Endometrial microvascular endothelial cells (primary cell): ENCODE data around the gene OAF. TPM values are rescaled to one million over a fixed set of nuclear protein-coding genes. Genes with fewer than 3 reads are reported as not detected.

Source experiments
- in situ Hi-C: cut with HindIII; loops from 2 replicates; pipeline ENCODE4 v1.10.0; 2017; ENCODE audit warnings: low sequenced_read_pairs, low pct_unique_long_range_greater_than_20kb; ENCODE audit errors: inconsistent ontology term
- total RNA-seq: library from RNA; depleted of rRNA; stranded (reverse); fragments of >200 nt; gene quantifications from one replicate; pipeline ENCODE4 v1.2.3, GENCODE V29; 2015; ENCODE audit errors: inconsistent ontology term

OAF gene
- total RNA-seq, 1 donor from 2014 or later = 51.8 TPM

- in situ Hi-C loops = no loop called here
Observed at GRCh38 chr11:120218695-120219033, 7.8 kb downstream of the OAF start.

- in situ Hi-C loops = no loop called here
Observed at GRCh38 chr11:120219232-120219937, 8.6 kb downstream of the OAF start.

GRCh38 chr11:120219938-120220746 lies 9.3 kb downstream of the OAF start:
- in situ Hi-C loops = no loop called here

- in situ Hi-C loops = no loop called here
Observed at GRCh38 chr11:120220747-120221037, 9.9 kb downstream of the OAF start.

GRCh38 chr11:120221115-120221752 lies 10.4 kb downstream of the OAF start:
- in situ Hi-C loops = no loop called here

GRCh38 chr11:120222916-120223315 lies 12.1 kb downstream of the OAF start:
- in situ Hi-C loops = no loop called here

GRCh38 chr11:120223793-120224192 lies 13.0 kb downstream of the OAF start:
- in situ Hi-C loops = no loop called here

GRCh38 chr11:120224361-120224760 lies 13.5 kb downstream of the OAF start:
- in situ Hi-C loops = no loop called here

GRCh38 chr11:120224972-120225909 lies 14.4 kb downstream of the OAF start:
- in situ Hi-C loops = no loop called here

- in situ Hi-C loops = no loop called here
Observed at GRCh38 chr11:120226242-120226641, 15.4 kb downstream of the OAF start.

- in situ Hi-C loops = no loop called here
Observed at GRCh38 chr11:120226714-120227113, 15.9 kb downstream of the OAF start.

GRCh38 chr11:120227228-120227852 lies 16.5 kb downstream of the OAF start:
- in situ Hi-C loops = no loop called here

GRCh38 chr11:120228794-120229384 lies 18.1 kb downstream of the OAF start:
- in situ Hi-C loops = no loop called here

- in situ Hi-C loops = no loop called here
Observed at GRCh38 chr11:120229451-120230424, 18.9 kb downstream of the OAF start.

- in situ Hi-C loops = no loop called here
Observed at GRCh38 chr11:120230433-120231071, 19.7 kb downstream of the OAF start.

GRCh38 chr11:120231963-120232362 lies 21.1 kb downstream of the OAF start:
- in situ Hi-C loops = no loop called here
